Globus pallidus (tissue), 1 donor: ENCODE results near the gene NEU2.

ENCODE experiments used
- DNase-seq: peaks from one replicate; pipeline ENCODE4 v3.0.0-alpha.2; 2015; ENCODE audit warnings: low spot score

NEU2 gene

GRCh38 chr2:233076749-233077148, 44.3 kb downstream of the NEU2 start:
- DNase-seq: no peak

- no peak for DNase-seq
Observed at GRCh38 chr2:233079473-233079877, 47.0 kb downstream of the NEU2 start.

- DNase-seq: no peak
Observed at GRCh38 chr2:233079953-233080835, 47.7 kb downstream of the NEU2 start.

GRCh38 chr2:233080836-233081229, 48.4 kb downstream of the NEU2 start:
- no peak for DNase-seq

GRCh38 chr2:233081232-233081730, 48.8 kb downstream of the NEU2 start:
- no peak for DNase-seq

GRCh38 chr2:233081731-233082221, 49.3 kb downstream of the NEU2 start:
- no peak for DNase-seq

GRCh38 chr2:233082222-233082930, 49.9 kb downstream of the NEU2 start:
- no peak for DNase-seq

- no peak for DNase-seq
Observed at GRCh38 chr2:233082931-233083755, 50.7 kb downstream of the NEU2 start.

- no peak for DNase-seq
Observed at GRCh38 chr2:233083782-233084181, 51.3 kb downstream of the NEU2 start.

GRCh38 chr2:233084488-233084887, 52.0 kb downstream of the NEU2 start:
- DNase-seq: peak; percentile 63
